NB4 (cell line): ENCODE measurements around the gene ROBO1.

Source experiments
- DNase-seq: peaks from one replicate; pipeline ENCODE4 v3.0.0; 2010; ENCODE audit warnings: low read depth
- H3K4me3 ChIP-seq: one replicate; pipeline ENCODE4 v1.5.1; 2011; ENCODE audit warnings: mild to moderate bottlenecking, low read depth, low read length, moderate library complexity
- MYC ChIP-seq: IDR thresholded peaks from 2 replicates; pipeline ENCODE4 v1.6.1; 2011; ENCODE audit warnings: low read depth, low read length
- POLR2A ChIP-seq: IDR thresholded peaks from 2 replicates; pipeline ENCODE4 v1.6.1; 2011; ENCODE audit warnings: mild to moderate bottlenecking; ENCODE audit not compliant: insufficient read length; ENCODE audit errors: extremely low read depth
- TF ChIP-seq, protein P1 (sequence below): IDR thresholded peaks from one replicate; pipeline ENCODE4 v1.5.1; 2012; ENCODE audit warnings: low read depth, low read length
- TF ChIP-seq, protein P2 (sequence below): IDR thresholded peaks from 2 replicates; pipeline ENCODE4 v1.6.1; 2011; ENCODE audit warnings: low read depth, low read length

ROBO1 gene

DNA sequence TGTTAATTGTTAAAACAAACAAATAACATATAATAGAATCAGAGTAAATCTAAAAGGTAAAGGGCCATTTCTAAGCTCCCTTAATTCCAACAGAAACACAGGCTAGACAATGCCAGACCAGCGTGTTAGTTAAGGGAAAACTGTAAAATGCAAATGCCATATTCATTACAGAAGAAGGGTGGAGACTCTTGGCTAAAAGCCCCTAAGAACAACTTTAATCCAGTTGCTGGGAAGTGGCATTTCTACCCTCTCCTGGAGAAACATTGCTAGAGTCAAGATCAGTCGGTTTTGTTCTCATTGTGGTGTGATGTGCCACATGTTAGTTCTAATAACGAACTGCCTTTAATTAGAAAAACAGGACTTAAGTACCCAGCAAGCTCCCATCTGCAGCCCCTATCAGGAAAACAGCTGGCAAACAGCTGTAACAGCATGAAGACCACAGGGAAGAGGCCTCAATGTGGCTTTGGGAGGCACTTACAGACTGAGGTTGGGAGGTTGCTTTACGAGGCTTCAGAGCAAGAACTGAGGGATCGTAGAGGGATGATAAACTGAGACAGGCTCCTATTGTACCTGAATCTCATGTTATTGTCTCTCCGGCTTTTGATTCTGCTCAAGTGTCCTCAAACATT, 1134.8 kb downstream of the ROBO1 start:
- DNase-seq: no peak
- no peak overlapping the region for H3K4me3 ChIP-seq
- TF ChIP-seq POLR2A: no peak
- TF ChIP-seq, protein P1, sequence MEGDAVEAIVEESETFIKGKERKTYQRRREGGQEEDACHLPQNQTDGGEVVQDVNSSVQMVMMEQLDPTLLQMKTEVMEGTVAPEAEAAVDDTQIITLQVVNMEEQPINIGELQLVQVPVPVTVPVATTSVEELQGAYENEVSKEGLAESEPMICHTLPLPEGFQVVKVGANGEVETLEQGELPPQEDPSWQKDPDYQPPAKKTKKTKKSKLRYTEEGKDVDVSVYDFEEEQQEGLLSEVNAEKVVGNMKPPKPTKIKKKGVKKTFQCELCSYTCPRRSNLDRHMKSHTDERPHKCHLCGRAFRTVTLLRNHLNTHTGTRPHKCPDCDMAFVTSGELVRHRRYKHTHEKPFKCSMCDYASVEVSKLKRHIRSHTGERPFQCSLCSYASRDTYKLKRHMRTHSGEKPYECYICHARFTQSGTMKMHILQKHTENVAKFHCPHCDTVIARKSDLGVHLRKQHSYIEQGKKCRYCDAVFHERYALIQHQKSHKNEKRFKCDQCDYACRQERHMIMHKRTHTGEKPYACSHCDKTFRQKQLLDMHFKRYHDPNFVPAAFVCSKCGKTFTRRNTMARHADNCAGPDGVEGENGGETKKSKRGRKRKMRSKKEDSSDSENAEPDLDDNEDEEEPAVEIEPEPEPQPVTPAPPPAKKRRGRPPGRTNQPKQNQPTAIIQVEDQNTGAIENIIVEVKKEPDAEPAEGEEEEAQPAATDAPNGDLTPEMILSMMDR: no peak
- TF ChIP-seq MYC: no peak
- TF ChIP-seq, protein P2, sequence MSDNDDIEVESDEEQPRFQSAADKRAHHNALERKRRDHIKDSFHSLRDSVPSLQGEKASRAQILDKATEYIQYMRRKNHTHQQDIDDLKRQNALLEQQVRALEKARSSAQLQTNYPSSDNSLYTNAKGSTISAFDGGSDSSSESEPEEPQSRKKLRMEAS: no peak

- TF ChIP-seq, protein P2: no peak
- TF ChIP-seq MYC (no peak), POLR2A (no peak)
- TF ChIP-seq, protein P1: no peak
- DNase-seq: no peak
- H3K4me3 ChIP-seq: no peak overlapping the region
Measured at GRCh38 chr3:78629544-78629943, 1138.3 kb downstream of the ROBO1 start.

DNA sequence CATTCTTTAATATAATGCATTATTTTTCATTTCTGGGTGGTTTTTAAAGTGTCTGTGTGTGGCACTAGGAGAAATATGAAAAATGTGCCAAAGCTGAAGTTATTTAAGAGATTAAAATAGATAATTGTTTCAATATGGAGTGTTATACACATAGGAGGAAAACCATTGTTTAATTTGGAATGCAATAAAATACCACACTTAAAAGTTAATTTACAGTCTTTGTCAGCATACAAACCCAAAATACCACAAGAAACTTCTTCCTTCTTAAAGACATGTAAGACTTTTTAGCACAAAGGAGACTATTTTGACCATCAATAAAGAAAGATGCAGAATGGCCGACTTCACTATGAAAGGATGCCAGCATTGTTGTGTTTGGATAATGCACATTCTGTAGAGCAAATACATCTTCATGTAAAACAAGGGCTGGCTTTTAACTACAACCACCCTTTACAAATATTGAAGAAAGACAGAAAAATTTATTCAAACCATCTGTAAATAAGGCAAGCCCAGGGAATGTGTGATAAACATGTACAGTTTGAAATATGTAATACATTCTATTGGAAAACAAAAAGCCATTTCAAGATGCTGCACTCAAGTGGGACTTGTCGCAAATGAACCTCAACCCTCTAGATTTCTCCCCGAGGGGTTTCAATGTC, 1146.6 kb downstream of the ROBO1 start:
- no peak for DNase-seq
- no peak overlapping the region for H3K4me3 ChIP-seq
- TF ChIP-seq POLR2A: no peak
- TF ChIP-seq, protein P1: no peak
- no peak for TF ChIP-seq MYC
- TF ChIP-seq, protein P2: no peak

DNA sequence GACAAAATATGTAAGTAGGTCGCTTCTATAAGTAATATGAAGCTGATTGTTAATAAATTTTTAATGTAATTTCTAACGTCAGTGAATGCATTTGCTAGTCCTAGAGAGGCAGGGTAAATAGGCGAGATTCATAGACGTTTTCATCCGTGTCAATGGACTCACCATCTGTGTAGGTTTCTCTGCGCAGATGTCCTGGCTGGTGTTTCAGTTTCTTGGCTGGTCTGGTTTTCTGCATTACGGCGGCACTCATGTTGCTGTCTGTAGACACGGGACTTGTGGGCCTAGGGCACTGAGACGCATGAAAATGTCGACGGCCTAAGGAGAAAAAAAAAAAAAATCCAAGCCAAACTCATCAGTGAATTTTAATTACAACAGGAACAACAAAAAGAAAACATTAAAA, 1153.3 kb downstream of the ROBO1 start:
- DNase-seq: no peak
- H3K4me3 ChIP-seq: no peak overlapping the region
- TF ChIP-seq, protein P1: no peak
- TF ChIP-seq MYC (no peak), POLR2A (no peak)
- TF ChIP-seq, protein P2: no peak

- no peak for TF ChIP-seq POLR2A
- TF ChIP-seq MYC: no peak
- TF ChIP-seq, protein P1: no peak
- TF ChIP-seq, protein P2: no peak
- no peak overlapping the region for H3K4me3 ChIP-seq
- DNase-seq: no peak
Measured at GRCh38 chr3:78613421-78613879, 1154.3 kb downstream of the ROBO1 start.
